Measurements from ENCODE around the gene MYRFL.

MYRFL gene

GRCh38 chr12:69879007-69879960 is 54.3 kb downstream of the MYRFL start:
- H3K4me3 ChIP-seq (ENCODE audit: low read depth, low read length): peak overlapping the region; percentile 0; the same call in 1 of the 2 replicates
- peak; percentile 25 for DNase-seq (ENCODE audit: low read depth)
- TF ChIP-seq CTCF (IDR thresholded peaks at IDR 0.05; ENCODE audit: low read depth, low read length, missing control alignments): peak; percentile 87

GRCh38 chr12:69880571-69880970 is 55.5 kb downstream of the MYRFL start:
- H3K4me3 ChIP-seq (ENCODE audit: low read depth, low read length): no peak overlapping the region
- TF ChIP-seq CTCF (IDR thresholded peaks at IDR 0.05; ENCODE audit: low read depth, low read length, missing control alignments): no peak
- DNase-seq (ENCODE audit: low read depth): no peak

GRCh38 chr12:69881771-69882170 is 56.7 kb downstream of the MYRFL start:
- no peak for TF ChIP-seq CTCF (IDR thresholded peaks at IDR 0.05; ENCODE audit: low read depth, low read length, missing control alignments)

GRCh38 chr12:69884386-69884785 is 59.4 kb downstream of the MYRFL start:
- DNase-seq (ENCODE audit: low read depth): no peak
- no peak for TF ChIP-seq CTCF (IDR thresholded peaks at IDR 0.05; ENCODE audit: low read depth, low read length, missing control alignments)
- H3K4me3 ChIP-seq (ENCODE audit: low read depth, low read length): no peak overlapping the region

More at GRCh38 chr12:69881771-69882170, 56.7 kb downstream of the MYRFL start:
- H3K4me3 ChIP-seq (ENCODE audit: low read depth, low read length): no peak overlapping the region
- no peak for DNase-seq (ENCODE audit: low read depth)

GRCh38 chr12:69885658-69886057 is 60.6 kb downstream of the MYRFL start:
- no peak overlapping the region for H3K4me3 ChIP-seq (ENCODE audit: low read depth, low read length)
- DNase-seq (ENCODE audit: low read depth): no peak
- TF ChIP-seq CTCF (IDR thresholded peaks at IDR 0.05; ENCODE audit: low read depth, low read length, missing control alignments): no peak

- DNase-seq (ENCODE audit: low read depth): no peak
- TF ChIP-seq CTCF (IDR thresholded peaks at IDR 0.05; ENCODE audit: low read depth, low read length, missing control alignments): no peak
- no peak overlapping the region for H3K4me3 ChIP-seq (ENCODE audit: low read depth, low read length)
Observed at GRCh38 chr12:69886109-69886508, 61.1 kb downstream of the MYRFL start.
